NCI-H1092 (cell line): Measurements from ENCODE around the gene GLCE.

Source experiments
- DNase-seq: peaks from one replicate; lab custom pipeline; 2025; lab: John Stamatoyannopoulos, UW

Gene GLCE

GRCh38 chr15:69160141-69160993, at the start of gene GLCE:
Gene GLCE, plus strand, starts transcription at chr15:69160635. Its CDS starts 95,172 bp downstream, at chr15:69255807.
- peak; percentile 91 for DNase-seq

GRCh38 chr15:69114331-69114928, 46.0 kb upstream of the GLCE start:
- DNase-seq, result no peak

GRCh38 chr15:69115031-69115430, 45.4 kb upstream of the GLCE start:
- no peak for DNase-seq

GRCh38 chr15:69116391-69116790, 44.0 kb upstream of the GLCE start:
- DNase-seq, result no peak

GRCh38 chr15:69117431-69117871, 43.0 kb upstream of the GLCE start:
- DNase-seq, result no peak

GRCh38 chr15:69118089-69118488, 42.3 kb upstream of the GLCE start:
- DNase-seq, result no peak

GRCh38 chr15:69119001-69119400, 41.4 kb upstream of the GLCE start:
- DNase-seq, result no peak

GRCh38 chr15:69119683-69120395, 40.6 kb upstream of the GLCE start:
- DNase-seq, result no peak

GRCh38 chr15:69120732-69121131, 39.7 kb upstream of the GLCE start:
- DNase-seq, result no peak

GRCh38 chr15:69121198-69121828, 39.1 kb upstream of the GLCE start:
- no peak for DNase-seq

GRCh38 chr15:69125236-69125635, 35.2 kb upstream of the GLCE start:
- DNase-seq, result no peak

- no peak for DNase-seq
Measured at GRCh38 chr15:69126054-69126469, 34.4 kb upstream of the GLCE start.

- DNase-seq, result no peak
Measured at GRCh38 chr15:69127306-69127705, 33.1 kb upstream of the GLCE start.

- no peak for DNase-seq
Measured at GRCh38 chr15:69128667-69129311, 31.6 kb upstream of the GLCE start.

GRCh38 chr15:69131362-69132220, 28.8 kb upstream of the GLCE start:
- DNase-seq, result no peak

GRCh38 chr15:69132430-69132829, 28.0 kb upstream of the GLCE start:
- DNase-seq, result no peak

GRCh38 chr15:69132977-69133861, 27.2 kb upstream of the GLCE start:
- DNase-seq, result no peak

GRCh38 chr15:69133862-69134519, 26.4 kb upstream of the GLCE start:
- DNase-seq, result no peak

GRCh38 chr15:69134791-69135190, 25.6 kb upstream of the GLCE start:
- DNase-seq, result no peak
